HepG2 (cell line): ENCODE data around the gene GAR1. TPM values are rescaled to one million over a fixed set of nuclear protein-coding genes. Genes with fewer than 3 reads are reported as not detected.

Experiments used
- ATAC-seq: fragments of 200-7000 bp; cut with Tn5 transposase; 3 replicates; pipeline ENCODE4 v1.9.1; 2020; ENCODE audit warnings: mild to moderate bottlenecking, moderate library complexity
- BruUV-seq: library from RNA; stranded (reverse); fragments of 400-500 nt; replicated peaks from 2 replicates; lab custom pipeline; 2021; lab: Mats Ljungman, UMichigan
- CTCF ChIA-PET: fragments of 300-600 bp; formaldehyde crosslinking; extraction: SDS; loops from one replicate; lab custom pipeline; 2021; ENCODE audit warnings: low total read pairs, inconsistent platforms, low intra/inter-chr PET ratio; lab: Yijun Ruan, JAX
- POLR2A ChIA-PET: fragments of 350-600 bp; sonication (Branson Sonifier 250); formaldehyde crosslinking; loops from one replicate; lab custom pipeline; 2020; ENCODE audit warnings: antibody characterized with exemption, inconsistent platforms; lab: Yijun Ruan, JAX
- DNase-seq: peaks from one replicate; pipeline ENCODE4 v3.0.0-alpha.2; 2015; ENCODE audit warnings: low spot score
- FAIRE-seq: peaks from 3 replicates; lab custom pipeline; 2011; peaks lifted over from hg19 to GRCh38; lab: Jason Lieb, UNC
- H2AFZ ChIP-seq: one replicate; pipeline ENCODE4 v1.6.1; 2011; ENCODE audit warnings: low read length, inconsistent platforms
- H3K27ac ChIP-seq: fragments of 300-600 bp; 3 replicates; pipeline ENCODE4 v1.8.0; 2011; ENCODE audit warnings: mixed run types, mild to moderate bottlenecking, mixed read lengths, low read length, inconsistent platforms; ENCODE audit not compliant: insufficient read depth; ENCODE audit errors: extremely low read length
- H3K27me3 ChIP-seq, 2 experiments: fragments of 200-600 bp in 1 of 2; 2 replicates in 1 of 2; 3 replicates in 1 of 2; pipeline versions ENCODE4 v1.6.0 to v1.8.0; 2011; ENCODE audit warnings: low read length in 2 of 2, mild to moderate bottlenecking in 2 of 2, moderate library complexity in 2 of 2, inconsistent platforms in 1 of 2; ENCODE audit not compliant: insufficient read depth in 2 of 2, control insufficient read depth in 1 of 2
- H3K36me3 ChIP-seq, 2 experiments: fragments of 200-600 bp in 1 of 2; replicated peaks in 1 of 2; 2 replicates in 1 of 2; 3 replicates in 1 of 2; pipeline versions ENCODE4 v1.5.1 to v1.8.0; 2011; ENCODE audit warnings: low read length in 2 of 2, inconsistent platforms in 1 of 2; ENCODE audit not compliant: insufficient read depth in 2 of 2, control insufficient read depth in 1 of 2
- H3K4me1 ChIP-seq: 2 replicates; pipeline ENCODE4 v1.5.1; 2012; ENCODE audit warnings: low read length, inconsistent platforms; ENCODE audit not compliant: insufficient read depth
- H3K4me2 ChIP-seq: 2 replicates; pipeline ENCODE4 v1.6.0; 2011; ENCODE audit warnings: low read depth, low read length, inconsistent platforms
- H3K4me3 ChIP-seq, 3 experiments: fragments of 200-600 bp in 1 of 3; sonication (generic), shearing (Covaris generic) in 1 of 3; replicated peaks in 1 of 3; 2 replicates each; pipeline ENCODE4 v1.5.1; 2011 to 2016; ENCODE audit warnings: low read length in 3 of 3, inconsistent platforms in 2 of 3, low read depth in 2 of 3, mild to moderate bottlenecking in 2 of 3, control low read depth in 1 of 3, mixed read lengths in 1 of 3; ENCODE audit not compliant: insufficient read depth in 1 of 3
- H3K79me2 ChIP-seq: one replicate; pipeline ENCODE4 v1.6.1; 2011; ENCODE audit warnings: low read length, inconsistent platforms; ENCODE audit not compliant: insufficient read depth
- H3K9ac ChIP-seq: 2 replicates; pipeline ENCODE4 v1.6.0; 2011; ENCODE audit warnings: mild to moderate bottlenecking, low read depth, low read length, inconsistent platforms; ENCODE audit not compliant: insufficient read depth
- H3K9me3 ChIP-seq: 2 replicates; pipeline ENCODE4 v1.5.1; 2012; ENCODE audit warnings: mild to moderate bottlenecking, low read length
- H4K20me1 ChIP-seq: 2 replicates; pipeline ENCODE4 v1.6.0; 2011; ENCODE audit warnings: inconsistent platforms, mild to moderate bottlenecking, low read length, moderate library complexity; ENCODE audit not compliant: insufficient read depth
- ELF4 ChIP-seq: sonication (generic); formaldehyde crosslinking; IDR thresholded peaks from 2 replicates; pipeline ENCODE4 v1.5.0; 2020; ENCODE audit warnings: missing genetic modification reagents, mild to moderate bottlenecking, moderate library complexity, borderline replicate concordance
- HBP1 ChIP-seq: IDR thresholded peaks from 2 replicates; pipeline ENCODE4 v1.6.1; 2016; ENCODE audit warnings: low read depth, control low read depth
- HOXA9 ChIP-seq: sonication (generic); formaldehyde crosslinking; IDR thresholded peaks from 2 replicates; pipeline ENCODE4 v1.8.1; 2022; ENCODE audit warnings: missing genetic modification reagents, mild to moderate bottlenecking, moderate library complexity, borderline replicate concordance
- IRF1 ChIP-seq: sonication (generic); formaldehyde crosslinking; IDR thresholded peaks from 2 replicates; pipeline ENCODE4 v1.4.0; 2020; ENCODE audit warnings: low read depth, mild to moderate bottlenecking, missing genetic modification reagents
- LCORL ChIP-seq, 2 experiments: fragments of 450-650 bp in 1 of 2; sonication (generic) in 1 of 2; formaldehyde crosslinking in 1 of 2; IDR thresholded peaks; 2 replicates each; pipeline versions ENCODE4 v1.5.0 to v1.6.1; 2017 to 2020; ENCODE audit warnings: antibody characterized with exemption in 1 of 2, missing genetic modification reagents in 1 of 2
- NFE2L1 ChIP-seq: sonication (generic); formaldehyde crosslinking; IDR thresholded peaks from 2 replicates; pipeline ENCODE4 v1.4.0; 2020; ENCODE audit warnings: missing genetic modification reagents, mild to moderate bottlenecking, borderline replicate concordance
- PRMT3 ChIP-seq: sonication (generic); formaldehyde crosslinking; IDR thresholded peaks from 2 replicates; pipeline ENCODE4 v1.8.1; 2022; ENCODE audit warnings: low read depth, mild to moderate bottlenecking, moderate library complexity, missing genetic modification reagents, borderline replicate concordance
- REL ChIP-seq: sonication (generic); formaldehyde crosslinking; conservative IDR thresholded peaks from 2 replicates; pipeline ENCODE4 v1.8.0; 2022; ENCODE audit warnings: mild to moderate bottlenecking, missing genetic modification reagents, moderate library complexity
- RORA ChIP-seq: sonication (generic); formaldehyde crosslinking; IDR thresholded peaks from 2 replicates; pipeline ENCODE4 v1.5.0; 2020; ENCODE audit warnings: mild to moderate bottlenecking, missing genetic modification reagents, moderate library complexity
- SNRNP70 ChIP-seq: fragments of 200-400 bp; formaldehyde crosslinking; IDR thresholded peaks from 2 replicates; pipeline ENCODE4 v1.6.1; 2017; ENCODE audit warnings: mild to moderate bottlenecking, low read depth, low read length, moderate library complexity
- SOX13 ChIP-seq, 3 experiments: fragments of 450-650 bp in 1 of 3; sonication (generic) in 1 of 3; formaldehyde crosslinking in 1 of 3; IDR thresholded peaks in 2 of 3; conservative IDR thresholded peaks in 1 of 3; 2 replicates each; pipeline versions ENCODE4 v1.5.0 to v1.6.1; 2016 to 2020; ENCODE audit warnings: antibody characterized with exemption in 1 of 3, mild to moderate bottlenecking in 1 of 3, missing compliant biosample characterization in 1 of 3, missing genetic modification reagents in 1 of 3, moderate library complexity in 1 of 3
- STAT6 ChIP-seq: sonication (generic); formaldehyde crosslinking; IDR thresholded peaks from 2 replicates; pipeline ENCODE4 v1.4.0; 2020; ENCODE audit warnings: missing genetic modification reagents, mild to moderate bottlenecking, borderline replicate concordance
- ZBTB20 ChIP-seq: sonication (generic); formaldehyde crosslinking; IDR thresholded peaks from 2 replicates; pipeline ENCODE4 v1.8.1; 2023; ENCODE audit warnings: missing genetic modification reagents, low read depth, mild to moderate bottlenecking, borderline replicate concordance
- ZNF256 ChIP-seq: sonication (generic); formaldehyde crosslinking; conservative IDR thresholded peaks from 2 replicates; pipeline ENCODE4 v1.4.0; 2020; ENCODE audit warnings: missing genetic modification reagents
- ZNF570 ChIP-seq: sonication (generic); formaldehyde crosslinking; IDR thresholded peaks from 2 replicates; pipeline ENCODE4 v1.4.0; 2020; ENCODE audit warnings: mild to moderate bottlenecking, missing genetic modification reagents, borderline replicate concordance
- ZNF713 ChIP-seq: sonication (generic); formaldehyde crosslinking; IDR thresholded peaks from 2 replicates; pipeline ENCODE4 v1.4.0; 2020; ENCODE audit warnings: mild to moderate bottlenecking, missing genetic modification reagents
- WGBS: methylation state at CpG from one replicate; pipeline ENCODE4 v1.1.6; 2017; ENCODE audit warnings: low lambda C conversion rate; 5-methylcytosine and 5-hydroxymethylcytosine counted together
- in situ Hi-C: cut with HindIII; loops from 2 replicates; pipeline ENCODE4 v1.10.0; 2017; ENCODE audit warnings: low pct_unique_long_range_greater_than_20kb; ENCODE audit not compliant: extremely low pct_ligation_motif_present
- intact Hi-C: fragments of 100-400 bp; cut with micrococcal nuclease; formaldehyde crosslinking; loops from one replicate; pipeline ENCODE4 v1.10.0; 2022; ENCODE audit not compliant: unreplicated experiment
- polyA plus RNA-seq, 8 experiments: library from polyadenylated mRNA; depleted of rRNA in 3 of 8; stranded (reverse) in 7 of 8; unstranded in 1 of 8; fragments of >200 nt; fragmentation: Illumina TruSeq in 4 of 8; extraction: Trizol in 4 of 8; gene quantifications; 2 replicates each; pipeline versions ENCODE4 v1.2.1 to v1.2.3, GENCODE V29; 2011 to 2016; ENCODE audit warnings: low read depth in 4 of 8, missing spikeins in 1 of 8, mixed read lengths in 1 of 8; ENCODE audit not compliant: insufficient read depth in 1 of 8
- total RNA-seq, 5 experiments: library from RNA; depleted of rRNA; stranded (reverse); fragments of >200 nt; fragmentation: Illumina TruSeq; extraction: Trizol; gene quantifications; 2 replicates each; pipeline ENCODE4 v1.2.3, GENCODE V29; 2016; ENCODE audit warnings: low read depth in 1 of 5

The GAR1 gene
- total and polyA plus RNA-seq, 2 of the 13 experiments (the other 11 are each of a cell fraction or from before 2014, with no cell fraction given) = 11.3 to 11.4 TPM

- DNase-seq (peak; percentile 57), ATAC-seq (peak; percentile 79), FAIRE-seq (peak; percentile 15)
- ChIA-PET POLR2A (interaction anchor here (0.8 to 1.0 kb wide), 2 partner anchors 11 to 390 kb away, joined by 4 to 5 read pairs; partner anchors contain the start of gene GAR1), CTCF (interaction anchor here (0.9 kb wide), 1 partner anchor 381 kb away, joined by 3 read pairs; no protein-coding TSS in a partner anchor)
- no peaks in the 10 kb centered on the region for H3K27me3 ChIP-seq
- no peak overlapping the region for H3K9ac ChIP-seq
- no peak overlapping the region for H3K4me3 ChIP-seq
- intact Hi-C loops = loop anchor here (1.0 to 10.0 kb wide), 5 partner anchors 42 to 372 kb away; partner anchors contain the start of genes CASP6, MCUB and SEC24B
- H4K20me1 ChIP-seq = no peaks in the 10 kb centered on the region
- H3K4me2 ChIP-seq = no peak overlapping the region
- BruUV-seq = no TSS peak
- H3K36me3 ChIP-seq = no peaks in the 10 kb centered on the region; a peak in 2 of 5 replicates
- H2AFZ ChIP-seq = no peak overlapping the region
- H3K4me1 ChIP-seq = peaks cover 55% of the 10 kb centered on the region
- WGBS = 9% methylated on average over 4 of the region's 4 CpGs
- no peak overlapping the region for H3K27ac ChIP-seq
- peaks cover 25% of the 10 kb centered on the region for H3K79me2 ChIP-seq
- no peaks in the 10 kb centered on the region for H3K9me3 ChIP-seq
- in situ Hi-C loops = loop anchor here (5.0 to 25.0 kb wide), 2 partner anchors 242 to 372 kb away; partner anchors contain the start of genes MCUB and SEC24B
- TF ChIP-seq SNRNP70 (no peak), RORA (no peak), HOXA9 (no peak), NFE2L1 (CRISPR knock-in tag) (no peak), SOX13 (IDR thresholded peaks at IDR 0.05) (no peak), SOX13 (CRISPR knock-in tag; conservative IDR thresholded peaks at IDR 0.05 in 1 of 2, IDR thresholded peaks at IDR 0.05 in 1 of 2) (no peak), ELF4 (CRISPR knock-in tag) (no peak), REL (CRISPR knock-in tag) (no peak), ZNF570 (no peak), ZNF256 (no peak), STAT6 (CRISPR knock-in tag) (no peak), IRF1 (CRISPR knock-in tag) (no peak), HBP1 (CRISPR knock-in tag) (no peak), PRMT3 (CRISPR knock-in tag) (no peak), ZBTB20 (CRISPR knock-in tag) (no peak), ZNF713 (CRISPR knock-in tag) (no peak), LCORL (IDR thresholded peaks at IDR 0.05) (no peak), LCORL (CRISPR knock-in tag; IDR thresholded peaks at IDR 0.05) (0 out of 2 replicates have a peak, but pooled peaks have one; percentile 30)
Observed at GRCh38 chr4:109803924-109804571, 11.5 kb upstream of the GAR1 start.
